HUES48 (cell line): ENCODE measurements around the gene APOM.

Experiments used
- H3K27ac ChIP-seq: one replicate; pipeline ENCODE4 v1.7.0; 2013; ENCODE audit warnings: low read depth, low read length, inconsistent platforms
- H3K27me3 ChIP-seq: 2 replicates; pipeline ENCODE4 v1.6.1; 2013; ENCODE audit warnings: mild to moderate bottlenecking, low read length; ENCODE audit not compliant: control insufficient read depth, insufficient read depth
- H3K36me3 ChIP-seq: 2 replicates; pipeline ENCODE4 v1.6.1; 2013; ENCODE audit warnings: low read length; ENCODE audit not compliant: control insufficient read depth, insufficient read depth
- H3K4me1 ChIP-seq: 2 replicates; pipeline ENCODE4 v1.6.1; 2013; ENCODE audit warnings: mild to moderate bottlenecking, low read length; ENCODE audit not compliant: control insufficient read depth, insufficient read depth
- H3K4me3 ChIP-seq: 2 replicates; pipeline ENCODE4 v1.5.1; 2013; ENCODE audit warnings: mild to moderate bottlenecking, low read depth, low read length
- H3K9ac ChIP-seq: 2 replicates; pipeline ENCODE4 v1.6.1; 2013; ENCODE audit warnings: mild to moderate bottlenecking, low read depth, low read length, moderate library complexity
- H3K9me3 ChIP-seq: 2 replicates; pipeline ENCODE4 v1.6.1; 2013; ENCODE audit warnings: low read length; ENCODE audit not compliant: control insufficient read depth, insufficient read depth

The APOM gene

GRCh38 chr6:31620586-31621319, 34.9 kb upstream of the APOM start, which contains the start of gene PRRC2A:
Gene PRRC2A (plus strand): TSS chr6:31620715. CDS start chr6:31622790, 2,075 bp downstream.
- Histone ChIP-seq H3K9ac (peak within 1 kb of the TSS; percentile 93), H3K4me1 (peaks cover 13% of the 10 kb centered on the region), H3K4me3 (peak within 1 kb of the TSS; percentile 84), H3K27ac (peak within 1 kb of the TSS; percentile 99), H3K36me3 (peaks cover 42% of the 10 kb centered on the region), H3K27me3 (no peaks in the 10 kb centered on the region), H3K9me3 (no peaks in the 10 kb centered on the region)

- Histone ChIP-seq H3K4me3 (peak overlapping the region; percentile 84), H3K4me1 (peaks cover 13% of the 10 kb centered on the region), H3K36me3 (peaks cover 48% of the 10 kb centered on the region), H3K27ac (peak overlapping the region; percentile 99), H3K27me3 (no peaks in the 10 kb centered on the region), H3K9me3 (no peaks in the 10 kb centered on the region), H3K9ac (peak overlapping the region; percentile 93)
Observed at GRCh38 chr6:31621320-31621939, 34.3 kb upstream of the APOM start.

- Histone ChIP-seq H3K27me3 (no peaks in the 10 kb centered on the region), H3K36me3 (peaks cover 54% of the 10 kb centered on the region), H3K27ac (peak overlapping the region; percentile 99), H3K9me3 (no peaks in the 10 kb centered on the region), H3K9ac (peak overlapping the region; percentile 93), H3K4me3 (peak overlapping the region; percentile 84), H3K4me1 (peaks cover 13% of the 10 kb centered on the region)
Observed at GRCh38 chr6:31621991-31622390, 33.7 kb upstream of the APOM start.

- Histone ChIP-seq H3K9ac (no peak overlapping the region; the same call in 1 of the 2 replicates), H3K36me3 (peaks cover 61% of the 10 kb centered on the region), H3K27me3 (no peaks in the 10 kb centered on the region), H3K4me3 (peak overlapping the region; percentile 84), H3K4me1 (peaks cover 13% of the 10 kb centered on the region), H3K27ac (no peak overlapping the region), H3K9me3 (no peaks in the 10 kb centered on the region)
Observed at GRCh38 chr6:31622684-31623091, 33.0 kb upstream of the APOM start.

GRCh38 chr6:31624070-31624469, 31.6 kb upstream of the APOM start:
- Histone ChIP-seq H3K9me3 (no peaks in the 10 kb centered on the region), H3K27me3 (no peaks in the 10 kb centered on the region), H3K36me3 (peaks cover 75% of the 10 kb centered on the region), H3K4me1 (peaks cover 13% of the 10 kb centered on the region), H3K4me3 (no peak overlapping the region), H3K9ac (no peak overlapping the region), H3K27ac (no peak overlapping the region)

GRCh38 chr6:31626952-31627351, 28.7 kb upstream of the APOM start:
- H3K27me3 ChIP-seq, result no peaks in the 10 kb centered on the region
- no peaks in the 10 kb centered on the region for H3K9me3 ChIP-seq
- no peak overlapping the region for H3K9ac ChIP-seq
- H3K4me1 ChIP-seq, result peaks cover 10% of the 10 kb centered on the region
- peaks cover 99% of the 10 kb centered on the region for H3K36me3 ChIP-seq
- no peak overlapping the region for H3K27ac ChIP-seq
- no peak overlapping the region for H3K4me3 ChIP-seq

GRCh38 chr6:31627690-31628287, 27.9 kb upstream of the APOM start:
- Histone ChIP-seq H3K9me3 (no peaks in the 10 kb centered on the region), H3K4me3 (no peak overlapping the region), H3K4me1 (peaks cover 1% of the 10 kb centered on the region; the same call in 1 of the 2 replicates), H3K9ac (no peak overlapping the region), H3K27ac (no peak overlapping the region), H3K36me3 (peaks cover 100% of the 10 kb centered on the region), H3K27me3 (no peaks in the 10 kb centered on the region)

- H3K9ac ChIP-seq, result no peak overlapping the region
- peaks cover 100% of the 10 kb centered on the region for H3K36me3 ChIP-seq
- no peak overlapping the region for H3K27ac ChIP-seq
- H3K4me1 ChIP-seq, result no peaks in the 10 kb centered on the region
- H3K9me3 ChIP-seq, result no peaks in the 10 kb centered on the region
- H3K27me3 ChIP-seq, result no peaks in the 10 kb centered on the region
- no peak overlapping the region for H3K4me3 ChIP-seq
Observed at GRCh38 chr6:31629014-31629413, 26.7 kb upstream of the APOM start.

GRCh38 chr6:31630177-31630934, 25.3 kb upstream of the APOM start:
- no peaks in the 10 kb centered on the region for H3K9me3 ChIP-seq
- H3K36me3 ChIP-seq, result peaks cover 100% of the 10 kb centered on the region
- no peak overlapping the region for H3K9ac ChIP-seq
- no peaks in the 10 kb centered on the region for H3K27me3 ChIP-seq
- no peak overlapping the region for H3K27ac ChIP-seq
- no peak overlapping the region for H3K4me3 ChIP-seq
- H3K4me1 ChIP-seq, result no peaks in the 10 kb centered on the region

GRCh38 chr6:31631209-31631608, 24.5 kb upstream of the APOM start:
- H3K4me3 ChIP-seq, result no peak overlapping the region

More at GRCh38 chr6:31631209-31631608, 24.5 kb upstream of the APOM start:
- Histone ChIP-seq H3K27ac (no peak overlapping the region), H3K9me3 (no peaks in the 10 kb centered on the region), H3K36me3 (peaks cover 100% of the 10 kb centered on the region), H3K4me1 (no peaks in the 10 kb centered on the region), H3K9ac (no peak overlapping the region), H3K27me3 (no peaks in the 10 kb centered on the region)
